HG03175 (cell line): Measurements from ENCODE around the gene PAK3.

Experiments
- ATAC-seq: cut with Tn5 transposase; IDR thresholded peaks from one replicate; pipeline ENCODE4 v1.9.1; 2021; ENCODE audit warnings: mild to moderate bottlenecking, moderate library complexity; ENCODE audit not compliant: unreplicated experiment

PAK3 gene

DNA sequence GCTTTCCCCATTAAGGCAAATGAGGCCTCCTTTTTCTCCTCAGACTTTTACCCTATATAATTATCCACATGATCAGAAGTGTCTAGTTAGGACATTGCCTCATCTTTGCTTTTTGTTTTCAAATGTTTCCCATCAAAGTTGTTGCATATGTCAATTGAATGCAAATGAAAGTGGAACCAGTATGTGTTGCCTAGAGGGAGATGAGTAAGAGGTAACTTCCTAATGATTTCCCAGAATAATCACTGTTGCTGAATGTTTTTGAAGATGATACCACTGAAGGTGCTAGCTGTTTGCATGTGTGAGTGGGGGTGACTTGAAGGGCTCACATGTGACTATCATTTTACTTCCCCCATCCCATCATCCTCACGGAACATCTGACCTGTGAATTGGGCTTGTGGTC, 33.9 kb downstream of the PAK3 start:
- ATAC-seq: no peak

- no peak for ATAC-seq
Measured at GRCh38 chrX:111131572-111131971, 35.6 kb downstream of the PAK3 start.

DNA sequence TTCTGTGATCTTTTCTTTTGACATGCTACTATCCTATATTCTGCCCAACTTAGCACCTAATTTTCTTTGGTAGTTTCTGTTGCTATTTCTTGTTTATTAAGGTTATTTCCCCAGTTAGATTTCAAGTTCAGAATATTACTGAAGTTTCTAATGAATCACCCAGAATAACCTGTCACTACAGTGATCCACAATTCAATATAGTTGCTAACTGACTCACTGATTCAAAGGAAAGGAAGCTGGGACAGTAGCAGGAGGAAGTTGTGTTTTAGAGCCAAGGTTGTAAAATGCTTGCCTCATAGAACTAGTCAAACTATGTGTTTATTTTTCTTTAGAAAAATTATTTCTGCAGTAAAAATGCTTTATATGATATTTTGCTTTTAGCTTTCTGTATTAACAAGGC, 37.4 kb downstream of the PAK3 start:
- no peak for ATAC-seq

DNA sequence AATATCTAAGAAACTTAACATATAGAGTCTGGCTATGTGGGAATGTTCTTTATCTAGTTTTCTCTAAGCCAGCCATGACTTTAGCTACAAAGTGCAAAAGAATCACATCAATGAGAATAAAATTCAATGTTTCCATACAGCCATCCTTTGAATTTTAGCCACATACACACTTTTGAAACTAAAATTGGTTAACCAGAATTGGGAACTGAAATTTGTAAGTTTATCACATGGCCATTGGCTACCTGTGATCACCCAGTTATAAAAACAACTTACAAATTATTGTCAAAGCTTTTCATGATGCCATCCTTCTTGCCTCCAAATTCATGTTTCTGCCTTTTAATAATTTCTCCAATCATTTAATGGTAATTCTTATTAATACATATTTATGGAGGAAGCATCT, 49.9 kb downstream of the PAK3 start:
- ATAC-seq: no peak

GRCh38 chrX:111151764-111152163, 55.8 kb downstream of the PAK3 start:
- no peak for ATAC-seq

- no peak for ATAC-seq
Measured at GRCh38 chrX:111159232-111159631, 63.2 kb downstream of the PAK3 start.

DNA sequence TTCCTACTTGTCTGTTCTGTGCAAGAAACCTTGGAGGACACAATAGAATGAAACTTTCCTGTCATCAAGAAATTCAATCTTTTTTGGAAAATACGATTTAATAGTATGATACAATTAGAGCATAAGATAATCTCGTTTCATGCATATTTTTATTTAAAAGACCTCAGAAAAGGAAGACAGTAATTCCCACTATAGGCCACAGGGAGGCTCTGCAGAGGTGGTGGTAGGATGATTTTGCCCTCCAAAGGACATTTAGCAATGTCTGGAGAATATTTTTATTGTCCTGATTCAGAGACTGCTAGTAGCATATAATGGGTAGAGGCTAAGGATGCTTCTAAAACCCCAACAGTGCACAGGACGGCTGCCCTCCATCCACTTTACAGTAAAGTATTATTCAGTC, 68.7 kb downstream of the PAK3 start:
- no peak for ATAC-seq

DNA sequence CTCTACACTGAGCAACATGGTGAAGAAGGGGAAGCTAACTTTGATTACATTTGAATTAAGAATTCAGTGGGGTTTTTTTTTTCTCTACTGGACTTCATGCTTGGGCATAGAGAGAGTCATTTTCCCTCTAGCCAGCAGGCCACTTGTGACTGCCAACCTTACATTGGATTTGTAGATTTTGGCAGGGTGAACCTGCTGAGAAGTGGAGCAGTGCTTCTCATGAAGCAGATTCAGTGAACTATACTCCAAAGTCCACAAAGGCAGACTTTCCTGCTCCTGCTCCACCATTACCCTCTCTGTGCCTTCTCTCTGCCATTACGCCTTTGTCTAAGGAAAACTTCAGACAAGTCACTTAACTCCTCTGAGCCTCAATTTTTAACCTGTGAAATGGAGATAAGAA, 69.9 kb downstream of the PAK3 start:
- no peak for ATAC-seq

DNA sequence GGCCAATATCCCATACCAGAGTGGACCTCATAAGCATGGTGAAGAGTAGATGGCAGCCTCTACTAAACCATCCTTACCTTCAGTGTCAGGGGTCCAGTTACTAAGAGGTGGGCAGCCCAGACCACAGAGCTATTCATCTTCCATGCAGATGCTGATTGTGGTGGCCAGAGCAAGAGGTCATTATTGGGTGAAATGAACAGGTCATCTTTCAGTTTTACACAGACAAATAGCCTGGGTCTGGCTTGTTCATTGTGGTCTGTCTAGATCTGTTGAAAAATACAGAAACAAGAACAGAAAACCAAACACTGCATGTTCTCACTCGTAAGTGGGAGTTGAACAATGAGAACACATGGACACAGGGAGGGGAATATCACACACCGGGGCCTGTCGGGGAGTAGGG, 71.3 kb downstream of the PAK3 start:
- ATAC-seq: no peak

DNA sequence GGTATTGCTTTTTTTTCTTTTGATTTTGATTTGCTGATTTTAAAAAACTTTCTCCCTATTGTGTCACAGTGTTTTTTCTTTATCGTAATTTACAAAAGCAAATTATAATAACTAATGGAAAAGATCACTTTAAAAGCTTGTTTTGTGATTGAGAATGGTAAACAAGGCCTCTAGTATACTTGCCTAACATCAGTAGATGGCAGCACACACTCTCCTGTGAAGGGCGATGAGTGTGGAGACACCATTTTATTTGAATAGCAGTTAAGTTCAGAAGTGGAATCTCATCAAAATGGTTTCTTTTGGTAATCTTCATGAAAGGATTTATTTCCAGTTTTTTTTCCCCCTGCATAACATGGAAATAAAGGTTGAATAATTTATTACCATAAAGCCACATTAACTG, 72.3 kb downstream of the PAK3 start:
- ATAC-seq: no peak

GRCh38 chrX:111169141-111169540, 73.2 kb downstream of the PAK3 start:
- ATAC-seq: no peak

- ATAC-seq: no peak
Measured at GRCh38 chrX:111170017-111170416, 74.0 kb downstream of the PAK3 start.

- no peak for ATAC-seq
Measured at GRCh38 chrX:111180750-111181240, 84.8 kb downstream of the PAK3 start.

DNA sequence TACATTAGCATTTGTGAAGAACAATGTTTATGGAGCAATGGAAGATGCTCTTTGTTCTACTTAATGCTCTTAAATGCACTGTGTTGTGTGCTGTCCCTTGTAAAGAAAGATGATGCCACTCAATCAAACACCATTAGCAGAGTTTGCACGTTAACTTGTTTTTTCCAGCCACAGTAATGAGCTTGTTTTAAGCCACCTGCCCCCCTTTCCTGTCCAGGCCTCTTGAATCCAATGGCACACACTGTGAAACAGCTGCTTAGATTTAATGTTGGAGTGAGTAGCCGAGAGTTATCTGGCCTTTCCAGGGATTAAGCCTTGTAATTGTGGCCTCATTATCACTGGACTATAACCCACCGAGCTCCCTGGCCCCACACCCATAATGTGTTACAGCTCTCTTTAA, 86.0 kb downstream of the PAK3 start:
- no peak for ATAC-seq

DNA sequence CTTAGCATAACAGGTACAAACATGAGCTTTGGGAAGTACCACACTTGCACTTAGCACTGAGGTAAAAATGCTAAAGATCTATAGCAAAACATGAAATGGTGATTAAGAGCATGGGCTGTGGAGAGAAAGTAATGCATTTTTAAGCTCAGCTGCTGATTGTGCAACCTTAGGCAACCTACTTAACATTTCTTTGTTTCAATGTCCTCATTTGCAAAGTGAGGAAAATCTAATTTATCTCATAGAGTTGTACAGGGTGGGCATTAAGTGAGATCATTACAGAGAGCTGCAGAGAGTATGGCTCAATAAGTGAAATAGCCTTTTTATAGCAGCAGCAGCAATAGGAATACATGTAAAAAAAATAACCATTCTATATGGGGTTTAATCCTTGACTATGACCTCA, 87.0 kb downstream of the PAK3 start:
- ATAC-seq: no peak

GRCh38 chrX:111191598-111191997, 95.6 kb downstream of the PAK3 start:
- ATAC-seq: no peak

- ATAC-seq: no peak
Measured at GRCh38 chrX:111199505-111199904, 103.5 kb downstream of the PAK3 start.

DNA sequence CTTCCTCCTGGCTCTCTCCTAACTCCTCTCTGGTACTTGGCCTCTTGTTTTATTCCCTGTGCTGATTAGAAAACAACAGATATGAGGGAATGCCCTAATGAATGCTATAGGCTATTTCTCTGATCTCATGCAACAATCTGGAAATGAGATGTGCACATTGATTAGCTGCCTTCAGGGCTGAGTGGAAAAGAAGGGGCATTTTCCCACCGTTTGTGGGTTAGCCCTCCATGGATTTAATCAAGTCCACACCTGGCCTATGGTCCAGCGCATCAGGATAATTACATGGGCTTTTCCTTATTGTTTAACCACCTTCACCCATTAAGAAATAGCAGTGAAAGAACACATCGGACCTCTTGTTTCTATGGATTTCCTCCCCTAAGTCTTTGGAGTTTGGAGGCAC, 104.3 kb downstream of the PAK3 start:
- ATAC-seq: no peak

GRCh38 chrX:111207851-111208250, 111.9 kb downstream of the PAK3 start:
- ATAC-seq: no peak

- no peak for ATAC-seq
Measured at GRCh38 chrX:111216293-111216801, 120.4 kb downstream of the PAK3 start.

GRCh38 chrX:111244235-111244750, 148.3 kb downstream of the PAK3 start:
- ATAC-seq: no peak

DNA sequence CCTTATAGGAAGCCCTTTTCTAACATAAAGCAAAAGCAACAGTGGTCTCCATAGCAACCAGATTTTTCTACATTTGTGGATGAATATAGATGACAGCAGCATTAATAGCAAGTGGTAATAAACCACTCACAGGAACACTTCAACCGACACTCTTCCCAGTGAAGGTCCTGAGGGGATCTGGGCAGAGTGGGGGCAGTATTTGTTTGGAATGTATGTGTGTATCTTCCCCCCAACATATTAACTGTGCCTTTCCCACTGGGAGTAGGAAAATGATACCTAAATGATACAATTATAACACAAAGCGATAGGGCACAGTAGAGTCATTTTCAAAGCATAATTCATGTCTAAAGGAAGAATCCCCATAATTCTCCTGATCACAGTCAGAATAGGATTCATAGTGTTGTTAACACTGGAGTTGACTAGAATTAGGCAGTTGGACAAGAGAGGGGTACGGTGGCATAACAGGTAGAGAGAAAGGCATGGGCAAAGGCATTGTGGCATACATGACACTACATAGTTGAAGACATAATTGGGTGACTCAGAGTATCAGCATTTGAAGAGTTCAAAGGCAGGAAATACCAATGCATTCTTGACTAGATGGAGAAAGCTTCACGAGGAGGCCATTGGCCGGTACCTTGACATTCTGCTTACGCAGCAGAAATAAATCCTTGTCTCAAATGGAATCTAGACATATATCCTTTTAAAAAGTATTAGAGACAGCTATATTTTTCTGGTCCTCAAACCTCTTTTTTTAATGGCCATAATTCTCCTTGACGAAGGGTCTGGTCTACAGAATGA, 159.1 kb downstream of the PAK3 start:
- ATAC-seq: no peak

- ATAC-seq: no peak
Measured at GRCh38 chrX:111257733-111258132, 161.7 kb downstream of the PAK3 start.
